ENCODE data around the gene EHD1.
A peak's percentile ranks its signal among the peaks of the same experiment; 100 is the strongest.

EHD1 gene

DNA sequence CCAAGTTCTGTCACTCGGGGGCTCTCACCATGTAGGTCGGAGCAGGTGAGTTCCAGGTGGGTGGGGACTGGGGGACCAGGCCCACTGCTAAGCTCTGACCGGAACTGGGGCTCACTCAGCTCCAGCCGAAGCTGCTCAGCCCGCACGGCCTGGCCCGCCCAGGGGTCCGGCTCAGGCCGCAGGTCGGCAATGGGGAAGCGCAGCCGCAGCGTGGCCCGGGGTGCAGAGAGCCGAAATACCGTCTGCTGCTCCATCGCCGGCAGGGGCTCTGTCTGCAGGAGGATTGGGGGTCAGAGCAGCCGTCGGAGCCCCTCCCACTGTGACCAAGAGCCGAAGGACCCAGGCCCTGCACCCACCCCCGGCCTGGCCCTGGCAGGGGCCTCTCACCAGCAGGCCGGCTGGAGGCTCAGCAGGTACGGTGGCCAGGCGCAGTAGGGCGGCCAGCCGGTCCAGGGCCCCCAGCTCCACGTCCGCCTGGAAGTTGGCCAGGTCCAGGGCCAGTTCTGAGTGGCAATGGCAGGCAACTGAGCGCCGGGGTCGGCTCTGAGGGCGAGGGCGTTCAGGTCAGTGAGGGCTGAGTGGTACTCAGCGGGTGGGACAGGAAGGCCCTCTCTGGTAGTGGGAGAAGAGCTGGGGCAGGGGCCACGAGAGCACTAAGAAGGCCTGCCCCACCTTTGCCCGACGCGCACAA is 31.4 kb upstream of the EHD1 start:
- no peak for DNase-seq

GRCh38 chr11:64908766-64909165 is 30.3 kb upstream of the EHD1 start:
- DNase-seq: no peak

GRCh38 chr11:64906314-64906635 is 27.9 kb upstream of the EHD1 start:
- no peak for DNase-seq

- DNase-seq: no peak
These were observed 27.3 kb upstream of the EHD1 start for GRCh38 chr11:64905516-64906313.

DNA sequence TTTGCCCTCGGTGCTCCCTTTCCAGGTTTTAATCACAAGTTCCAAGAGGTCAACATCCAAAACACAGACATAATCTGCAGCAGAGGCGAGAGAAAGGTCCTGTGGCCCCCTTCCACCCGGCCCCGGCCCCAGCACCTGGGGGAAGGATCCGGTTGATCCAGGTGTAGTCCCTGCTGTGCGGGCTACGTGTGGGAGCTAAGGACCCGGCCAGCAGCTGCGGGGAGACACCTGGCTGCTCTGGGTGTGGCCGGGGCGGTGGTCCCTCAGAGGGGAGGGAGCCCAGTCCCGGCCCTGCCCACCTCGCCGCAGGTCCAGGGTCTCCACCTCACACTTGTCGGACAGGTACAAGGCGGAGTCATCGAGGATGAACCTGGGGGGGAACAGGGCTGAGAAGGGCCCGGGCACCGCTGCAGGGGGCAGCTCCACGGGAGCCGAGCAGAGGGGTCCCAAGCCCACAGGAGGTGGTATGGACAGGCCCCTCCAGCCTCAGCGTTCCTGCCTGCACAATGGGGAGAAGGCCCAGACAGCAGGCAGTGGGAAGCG is 24.9 kb upstream of the EHD1 start:
- DNase-seq: no peak

DNA sequence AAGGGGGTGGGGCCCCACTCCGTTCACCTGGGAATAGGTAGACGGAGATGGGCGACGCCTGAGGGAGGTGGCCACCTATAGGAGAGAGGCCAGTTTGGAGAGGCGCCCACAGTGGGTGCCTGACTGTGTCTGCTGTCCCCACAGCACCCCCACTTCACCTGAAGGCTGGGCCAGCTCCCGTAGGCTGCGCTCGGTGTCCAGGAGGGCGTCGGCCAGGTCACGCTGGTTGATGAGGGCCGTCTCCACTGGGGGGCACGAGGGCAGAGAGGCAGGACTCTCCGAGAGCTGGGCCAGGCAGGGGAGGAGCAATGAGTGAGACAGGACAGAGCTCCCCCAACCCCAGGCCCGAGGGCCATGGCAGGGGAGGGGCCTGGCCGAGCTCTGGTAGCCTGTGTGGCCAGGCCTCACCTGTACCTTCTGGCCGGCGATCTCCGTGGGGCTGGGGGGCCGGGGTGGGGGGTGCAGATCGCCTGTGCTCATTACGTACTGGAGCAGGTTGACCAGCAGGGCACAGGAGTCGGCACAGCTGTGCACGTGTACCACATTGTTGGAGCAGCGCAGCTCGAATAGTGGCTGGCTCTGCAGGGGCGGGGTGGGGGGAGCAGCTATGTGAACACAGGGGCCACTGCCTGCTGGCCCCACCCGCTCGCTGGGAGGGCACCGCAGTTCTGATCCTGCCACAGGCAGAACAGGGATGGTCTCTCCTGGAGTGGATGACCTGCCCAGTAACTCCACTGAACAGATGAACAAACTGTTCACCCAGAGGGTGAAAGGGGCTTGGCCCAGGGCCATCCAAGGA is 23.9 kb upstream of the EHD1 start:
- DNase-seq: no peak

DNA sequence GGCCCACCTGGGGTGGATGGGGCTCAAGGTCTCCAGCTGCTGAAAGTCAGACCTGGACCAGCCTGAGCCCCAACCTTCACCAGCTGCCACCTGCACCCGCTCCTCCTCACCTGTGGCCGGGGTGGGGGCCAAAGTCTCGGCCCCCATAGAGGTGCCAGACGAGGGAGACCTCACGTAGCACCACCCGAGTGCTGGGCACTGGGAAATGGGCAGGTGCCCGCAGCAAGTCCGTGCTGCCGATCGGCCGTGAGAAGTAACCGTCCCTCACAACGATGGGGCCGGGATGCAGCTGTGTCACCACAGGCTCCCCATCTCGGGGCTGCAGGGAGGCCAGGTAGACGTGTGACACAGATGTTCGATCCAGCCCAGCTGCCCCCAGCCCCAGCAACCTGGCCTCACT is 22.4 kb upstream of the EHD1 start:
- no peak for DNase-seq

GRCh38 chr11:64900263-64900678 is 21.9 kb upstream of the EHD1 start:
- no peak for DNase-seq

DNA sequence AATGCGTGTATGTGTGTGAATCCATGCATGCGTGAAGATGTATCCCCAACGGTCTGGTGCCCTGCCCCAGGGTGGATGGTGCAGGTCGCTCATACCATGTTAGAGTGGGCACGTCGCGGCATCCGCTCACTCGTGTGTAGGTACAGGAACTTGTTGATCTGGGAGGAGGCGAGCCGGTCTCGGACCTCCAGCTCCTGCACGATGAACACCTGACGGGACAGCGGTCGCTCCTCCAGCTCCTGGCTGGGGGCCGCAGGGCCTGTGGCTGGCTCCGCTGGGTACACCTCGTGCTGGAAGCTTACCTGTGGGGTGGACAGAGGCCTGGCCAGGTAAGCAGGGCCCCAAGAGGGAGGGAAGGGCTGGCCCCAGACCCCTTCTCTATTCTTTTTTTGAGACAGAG is 20.1 kb upstream of the EHD1 start:
- no peak for DNase-seq

DNA sequence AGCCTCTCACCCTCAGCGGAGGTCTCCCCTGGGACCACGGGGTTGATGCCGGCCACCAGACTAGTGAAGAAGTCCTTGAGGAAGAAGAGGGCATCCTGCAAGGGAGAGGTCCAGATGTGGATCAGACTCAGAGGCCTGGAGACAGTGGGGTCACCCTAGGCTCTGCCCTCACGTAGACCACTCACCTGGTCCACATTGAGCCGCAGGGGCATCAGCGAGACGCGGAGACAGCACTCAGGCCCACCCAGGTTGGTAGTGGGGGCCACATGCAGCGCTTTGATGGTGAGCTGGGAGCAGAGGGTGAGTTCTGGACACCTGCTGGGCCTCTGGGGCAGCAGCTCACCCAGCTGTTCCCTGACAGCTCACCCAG is 19.6 kb upstream of the EHD1 start:
- no peak for DNase-seq

- DNase-seq: no peak
These were observed 19.1 kb upstream of the EHD1 start for GRCh38 chr11:64897381-64898075.

GRCh38 chr11:64896448-64897022 is 18.1 kb upstream of the EHD1 start:
- DNase-seq: no peak

GRCh38 chr11:64894812-64895452 is 16.5 kb upstream of the EHD1 start:
- DNase-seq: no peak

- peak; percentile 96 for DNase-seq
These were observed 15.8 kb upstream of the EHD1 start for GRCh38 chr11:64894070-64894811.

- DNase-seq: peak; percentile 36
These were observed 15.0 kb upstream of the EHD1 start for GRCh38 chr11:64893194-64894069.

- DNase-seq: no peak
These were observed 14.4 kb upstream of the EHD1 start for GRCh38 chr11:64892838-64893193.

GRCh38 chr11:64892411-64892831 is 14.0 kb upstream of the EHD1 start:
- no peak for DNase-seq

DNA sequence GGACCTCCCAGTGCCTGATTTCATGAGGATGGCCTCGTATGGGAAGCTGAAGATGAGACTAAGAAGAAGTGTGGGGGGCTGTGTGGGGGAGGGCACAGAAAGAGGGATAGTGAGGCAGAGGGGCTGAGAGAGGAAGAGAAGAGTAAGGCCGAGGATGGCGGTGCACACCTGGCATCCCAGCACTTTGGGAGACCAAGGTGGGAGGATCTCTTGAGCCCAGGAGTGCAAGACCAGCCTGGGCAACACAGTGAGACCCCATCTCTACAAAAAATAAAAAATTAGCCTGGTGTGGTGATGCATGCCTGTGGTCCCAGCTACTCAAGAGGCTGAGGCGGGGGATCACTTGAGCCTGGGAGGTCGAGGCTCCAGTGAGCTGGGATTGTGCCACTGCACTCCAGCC is 13.5 kb upstream of the EHD1 start:
- no peak for DNase-seq

DNA sequence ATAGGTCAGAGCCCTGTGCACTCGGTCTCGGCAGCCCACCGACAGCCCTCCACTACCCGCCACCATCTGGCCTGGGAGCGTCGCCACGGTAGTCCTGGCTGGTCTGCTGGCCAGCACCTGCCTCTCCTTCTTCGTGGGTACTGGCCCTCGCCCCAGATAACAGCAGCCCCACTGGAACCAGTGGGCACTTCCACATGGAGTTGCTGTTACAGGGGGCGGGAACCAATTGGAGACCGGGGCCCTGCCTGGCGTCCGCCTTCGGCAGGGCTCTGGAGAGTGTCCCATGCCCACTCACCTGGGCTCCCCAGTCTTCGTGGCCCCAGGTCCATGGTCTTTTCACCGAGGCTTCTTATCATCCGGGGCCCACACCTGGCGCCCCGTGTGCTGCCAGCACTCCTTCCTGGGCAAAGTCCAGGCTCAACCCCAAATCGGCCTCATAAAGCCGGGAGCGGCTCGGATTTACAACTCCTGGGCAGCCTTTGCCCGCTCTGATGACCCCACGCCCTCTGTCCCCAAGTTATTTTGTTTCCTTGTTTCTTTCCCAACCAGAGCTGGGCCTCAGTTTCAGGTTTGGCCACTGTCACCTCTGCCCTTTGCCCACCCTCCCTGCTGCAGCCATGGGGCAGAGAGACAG is 12.9 kb upstream of the EHD1 start:
- DNase-seq: no peak

GRCh38 chr11:64890522-64890939 is 12.1 kb upstream of the EHD1 start:
- no peak for DNase-seq

All from hematopoietic multipotent progenitor cell treated with erythropoietin and hydrocortisone succinate and interleukin-3 and kit ligand, for 6 days (in vitro differentiated cells).